ENCODE measurements around the gene CIB1. TPM values are rescaled to one million over a fixed set of nuclear protein-coding genes. Genes with fewer than 3 reads are reported as not detected.

The CIB1 gene
- total RNA-seq, 1 donor from 2014 or later, result 17.6 TPM

DNA sequence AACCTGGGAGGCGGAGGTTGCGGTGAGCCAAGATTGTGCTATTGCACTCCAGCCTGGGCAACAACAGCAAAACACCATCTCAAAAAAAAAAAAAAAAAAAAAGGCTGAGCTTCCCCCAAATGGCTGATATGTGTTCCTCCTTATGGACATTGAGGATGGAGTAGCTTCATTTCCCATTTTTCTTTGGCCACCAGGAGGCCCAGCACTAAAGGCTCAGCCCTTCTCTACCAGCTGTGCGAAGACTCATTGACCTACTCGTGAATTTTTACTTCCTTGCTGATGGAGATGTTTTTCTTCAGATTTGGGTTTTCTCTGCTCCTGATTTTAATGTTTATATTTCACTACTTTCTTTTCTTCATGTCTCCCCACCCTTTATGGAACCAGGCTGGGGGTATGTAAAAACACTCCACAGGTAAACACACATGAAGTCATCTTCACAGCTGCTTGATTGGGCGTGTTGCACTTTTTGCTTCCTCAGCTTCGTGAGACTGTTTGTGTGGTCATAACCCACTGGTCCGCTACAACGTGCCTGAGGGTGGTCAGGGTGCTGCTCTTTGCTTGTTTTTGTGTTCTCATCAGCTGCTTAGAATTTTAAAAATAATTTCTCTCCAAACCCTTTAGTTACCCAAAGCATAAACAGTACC lies 19.1 kb downstream of the CIB1 start:
- Mint-ChIP-seq H3K27ac (no peak overlapping the region), H3K4me3 (no peak overlapping the region), H3K27me3 (ENCODE audit: low read depth) (no peaks in the 10 kb centered on the region), H3K9me3 (no peaks in the 10 kb centered on the region), H3K36me3 (peaks cover 7% of the 10 kb centered on the region), H3K4me1 (peaks cover 6% of the 10 kb centered on the region)
- DNase-seq (ENCODE audit: low spot score in 2 of 2, unreplicated experiment in 2 of 2), result no peak
- TF ChIP-seq CTCF (IDR thresholded peaks at IDR 0.05; ENCODE audit: unreplicated experiment), result no peak

- Mint-ChIP-seq H3K27ac (peak overlapping the region; percentile 69), H3K9me3 (no peaks in the 10 kb centered on the region)
Observed at GRCh38 chr15:90213818-90214204, 19.9 kb downstream of the CIB1 start.

GRCh38 chr15:90213122-90213817 lies 20.5 kb downstream of the CIB1 start:
- Mint-ChIP-seq H3K9me3 (no peaks in the 10 kb centered on the region), H3K4me1 (peaks cover 6% of the 10 kb centered on the region), H3K4me3 (no peak overlapping the region), H3K36me3 (peaks cover 7% of the 10 kb centered on the region), H3K27ac (peak overlapping the region; percentile 69), H3K27me3 (ENCODE audit: low read depth) (no peaks in the 10 kb centered on the region)
- DNase-seq (ENCODE audit: low spot score in 2 of 2, unreplicated experiment in 2 of 2), result no peak
- no peak for TF ChIP-seq CTCF (IDR thresholded peaks at IDR 0.05; ENCODE audit: unreplicated experiment)

More at GRCh38 chr15:90213818-90214204, 19.9 kb downstream of the CIB1 start:
- no peak overlapping the region for H3K4me3 Mint-ChIP-seq
- peaks cover 7% of the 10 kb centered on the region for H3K36me3 Mint-ChIP-seq
- H3K27me3 Mint-ChIP-seq (ENCODE audit: low read depth), result no peaks in the 10 kb centered on the region
- H3K4me1 Mint-ChIP-seq, result peaks cover 6% of the 10 kb centered on the region
- no peak for TF ChIP-seq CTCF (IDR thresholded peaks at IDR 0.05; ENCODE audit: unreplicated experiment)
- DNase-seq (ENCODE audit: low spot score in 2 of 2, unreplicated experiment in 2 of 2), result no peak

DNA sequence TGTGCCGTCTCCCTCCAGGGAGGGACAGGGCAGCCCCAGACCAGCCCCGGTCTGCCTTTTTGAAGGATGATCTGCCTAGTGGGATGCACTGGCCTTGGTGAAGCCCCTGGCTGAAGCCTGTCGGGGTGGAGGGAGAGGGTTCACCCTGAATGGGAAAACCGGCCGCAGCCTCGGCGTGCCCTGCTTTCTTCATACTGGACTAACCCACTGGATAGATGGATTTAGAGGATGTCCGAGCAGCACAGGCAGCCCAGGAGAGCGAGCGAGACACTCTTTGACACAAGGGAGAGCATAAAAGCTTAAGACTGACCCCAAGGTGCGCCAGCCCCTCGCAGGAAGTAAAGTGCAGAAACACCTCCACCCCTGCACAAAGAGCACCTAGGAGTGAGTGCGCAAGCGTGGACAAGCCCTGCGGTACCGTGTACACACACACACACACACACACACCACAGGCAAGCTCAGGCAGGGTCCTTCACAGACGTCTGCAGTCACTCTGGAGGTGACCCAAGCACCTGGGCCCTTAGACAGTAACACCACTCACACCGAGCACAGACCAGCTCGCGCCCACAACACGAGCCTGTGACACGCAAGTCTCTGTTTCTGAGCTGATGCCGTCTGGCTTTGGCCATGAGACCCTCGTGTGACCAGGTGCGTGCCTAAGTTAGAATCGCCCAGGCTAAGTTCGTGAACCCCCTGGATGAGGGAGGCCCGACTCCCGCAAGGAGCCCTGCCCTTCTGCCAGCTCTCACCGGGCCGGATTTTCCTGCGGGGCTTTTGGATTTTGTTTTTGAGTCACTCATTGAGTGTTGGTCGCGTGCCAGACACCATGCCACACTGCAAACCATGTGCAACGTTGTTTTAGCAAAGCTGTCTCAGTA lies 21.3 kb downstream of the CIB1 start:
- Mint-ChIP-seq H3K4me3 (no peak overlapping the region), H3K27me3 (ENCODE audit: low read depth) (no peaks in the 10 kb centered on the region), H3K9me3 (no peaks in the 10 kb centered on the region), H3K27ac (peak overlapping the region; percentile 47), H3K36me3 (peaks cover 7% of the 10 kb centered on the region), H3K4me1 (peaks cover 6% of the 10 kb centered on the region)
- TF ChIP-seq CTCF (IDR thresholded peaks at IDR 0.05; ENCODE audit: unreplicated experiment), result no peak
- no peak for DNase-seq (ENCODE audit: low spot score in 2 of 2, unreplicated experiment in 2 of 2)

DNA sequence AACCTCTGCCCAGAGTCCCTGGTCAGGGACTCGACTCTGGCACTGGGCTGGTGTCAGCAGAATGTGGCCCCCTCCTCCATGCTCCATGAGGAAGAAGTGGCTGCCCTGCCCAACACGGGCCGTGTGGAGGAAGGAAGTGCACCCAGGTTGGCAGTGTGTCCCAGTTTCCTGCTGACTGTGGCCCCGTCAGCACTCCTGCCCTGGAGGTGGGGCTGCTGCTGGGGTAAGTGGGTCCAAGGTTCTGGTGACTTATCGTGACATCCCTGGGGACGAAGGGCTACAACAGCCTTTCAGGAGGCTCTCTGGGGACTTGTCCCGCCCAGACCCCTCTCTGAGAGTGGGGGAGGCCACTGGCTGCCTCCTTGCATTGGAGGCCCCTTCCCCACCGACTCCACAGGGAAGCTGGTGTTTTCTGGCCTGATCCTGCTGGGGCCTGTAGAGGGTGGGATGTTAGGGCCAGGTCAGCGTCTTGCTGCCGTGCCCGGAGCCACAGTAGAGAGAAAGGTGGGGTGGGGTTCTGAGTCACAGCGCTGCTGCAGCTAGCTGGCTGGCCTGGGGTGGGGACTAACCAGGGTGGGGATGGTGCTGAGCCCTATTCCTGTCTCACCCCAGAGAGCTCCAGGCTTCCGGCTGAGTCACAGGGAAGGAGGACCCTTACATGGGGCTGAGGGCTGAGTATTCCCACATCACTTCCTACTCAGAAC lies 22.1 kb downstream of the CIB1 start:
- H3K27ac Mint-ChIP-seq, result no peak overlapping the region
- no peaks in the 10 kb centered on the region for H3K27me3 Mint-ChIP-seq (ENCODE audit: low read depth)
- DNase-seq (ENCODE audit: low spot score in 2 of 2, unreplicated experiment in 2 of 2), result no peak
- no peaks in the 10 kb centered on the region for H3K9me3 Mint-ChIP-seq
- peaks cover 7% of the 10 kb centered on the region for H3K36me3 Mint-ChIP-seq
- H3K4me1 Mint-ChIP-seq, result peaks cover 6% of the 10 kb centered on the region
- no peak for TF ChIP-seq CTCF (IDR thresholded peaks at IDR 0.05; ENCODE audit: unreplicated experiment)
- no peak overlapping the region for H3K4me3 Mint-ChIP-seq

All from mesothelial cell of epicardium (in vitro differentiated cells).